A172 (cell line): ENCODE measurements around the gene TMEM40. TPM values are rescaled to one million over a fixed set of nuclear protein-coding genes. Genes with fewer than 3 reads are reported as not detected.
A peak's percentile ranks its signal among the peaks of the same experiment; 100 is the strongest.

Experiments
- DNase-seq: peaks from one replicate; pipeline ENCODE4 v3.0.0-alpha.2; 2015; ENCODE audit warnings: low spot score
- total RNA-seq: library from RNA; depleted of rRNA; stranded (reverse); fragments of >200 nt; shearing (Covaris generic); gene quantifications from 2 replicates; pipeline ENCODE4 v1.2.3, GENCODE V29; 2014

Gene TMEM40
- total RNA-seq, 1 experiment from 2014 or later = not detected

DNA sequence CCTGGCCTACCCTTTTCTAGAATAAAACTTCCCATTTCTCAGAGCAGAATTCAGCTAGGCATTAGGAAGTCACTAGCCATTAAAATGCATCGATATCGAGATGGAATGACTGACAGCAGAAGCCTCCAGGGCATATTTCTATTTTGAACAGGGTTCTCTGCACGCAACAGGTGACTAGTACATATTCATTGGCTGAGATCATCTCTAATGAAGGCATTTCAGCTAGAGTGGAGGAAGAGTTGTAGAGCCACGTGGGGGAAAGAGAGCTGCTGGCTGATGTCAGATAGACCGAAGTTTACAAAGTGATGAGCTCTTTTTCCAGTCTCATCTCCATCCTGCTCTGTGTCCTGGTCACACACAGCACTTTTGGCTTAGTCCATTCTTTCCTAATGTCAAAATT is 7.5 kb downstream of the TMEM40 start:
- DNase-seq = peak; percentile 43

DNA sequence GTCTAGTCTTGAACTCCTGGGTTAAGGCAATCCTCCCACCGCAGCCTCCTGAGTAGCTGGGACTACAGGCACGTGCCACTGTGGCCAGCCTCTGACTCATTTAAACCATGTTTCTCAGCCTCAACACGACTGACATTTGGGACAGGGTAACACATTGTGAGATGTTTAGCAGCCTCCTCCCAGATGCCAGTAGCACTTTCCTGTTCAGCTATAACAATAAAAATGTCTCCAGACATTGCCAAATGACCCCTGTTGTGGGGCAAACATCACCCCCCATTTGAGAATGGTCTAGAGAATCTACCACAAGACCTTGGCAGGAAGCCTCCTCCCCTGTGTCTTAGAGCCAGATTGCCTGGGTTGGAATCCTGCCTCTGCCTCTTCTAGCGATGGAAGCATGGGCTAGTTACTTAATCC is 8.4 kb downstream of the TMEM40 start:
- DNase-seq = peak; percentile 90

DNA sequence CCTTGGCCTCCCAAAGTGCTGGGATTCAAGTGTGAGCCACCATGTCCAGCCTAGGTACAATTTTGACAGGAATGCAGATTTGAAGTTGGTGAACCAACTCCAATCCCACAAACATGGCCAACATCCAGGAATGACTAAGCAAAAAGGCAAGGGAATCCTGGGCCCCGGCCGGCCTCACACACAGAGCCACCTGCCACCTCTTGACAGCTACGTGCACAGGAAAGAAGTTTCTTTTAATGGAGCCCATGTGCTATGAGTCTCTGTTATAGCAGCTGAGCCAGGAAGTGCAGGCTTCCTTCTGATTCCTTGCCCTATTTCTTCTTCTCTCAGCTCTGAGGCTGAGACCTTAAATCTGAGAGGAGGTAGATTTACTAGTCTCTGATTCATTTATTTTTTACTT is 8.8 kb downstream of the TMEM40 start:
- peak; percentile 91 for DNase-seq

DNA sequence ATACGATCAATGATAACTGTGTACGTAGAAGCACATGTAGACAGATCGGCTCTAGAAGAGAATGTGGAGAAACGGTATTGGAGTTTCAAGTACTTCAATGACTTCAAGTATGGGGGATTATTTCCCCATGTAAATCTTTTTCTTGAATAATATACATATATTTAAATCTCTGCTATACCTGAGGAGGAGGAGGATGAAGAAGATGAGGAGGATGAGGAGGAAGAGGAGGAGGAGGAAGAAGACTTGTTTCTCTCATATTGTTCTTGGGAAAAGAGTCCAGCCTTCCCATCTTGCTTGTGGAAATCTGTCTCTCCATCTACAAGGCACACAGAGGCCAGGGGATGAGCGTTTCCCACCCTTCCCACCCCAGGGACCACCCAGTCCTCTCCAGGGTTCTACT is 10.6 kb downstream of the TMEM40 start:
- DNase-seq = no peak

DNA sequence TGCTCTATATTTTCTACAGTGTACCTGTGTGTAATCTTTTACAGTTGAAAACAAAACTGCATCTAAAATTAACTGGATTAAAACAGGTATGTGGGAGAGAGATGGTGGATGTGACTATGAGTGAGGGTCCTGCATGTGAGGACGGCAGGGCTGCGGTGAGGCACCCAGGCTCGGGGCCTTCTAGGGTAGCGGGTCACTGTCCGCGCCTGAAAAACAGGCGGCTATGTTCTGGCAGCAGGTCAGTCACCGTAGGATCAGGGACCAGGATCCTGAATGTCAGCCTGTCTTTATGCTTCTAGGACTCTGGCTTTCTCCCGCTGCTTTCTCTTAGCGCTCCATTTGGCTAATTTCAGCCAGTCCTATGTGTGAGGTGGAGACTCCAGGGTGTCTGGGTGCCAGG is 12.6 kb downstream of the TMEM40 start:
- DNase-seq = no peak

DNA sequence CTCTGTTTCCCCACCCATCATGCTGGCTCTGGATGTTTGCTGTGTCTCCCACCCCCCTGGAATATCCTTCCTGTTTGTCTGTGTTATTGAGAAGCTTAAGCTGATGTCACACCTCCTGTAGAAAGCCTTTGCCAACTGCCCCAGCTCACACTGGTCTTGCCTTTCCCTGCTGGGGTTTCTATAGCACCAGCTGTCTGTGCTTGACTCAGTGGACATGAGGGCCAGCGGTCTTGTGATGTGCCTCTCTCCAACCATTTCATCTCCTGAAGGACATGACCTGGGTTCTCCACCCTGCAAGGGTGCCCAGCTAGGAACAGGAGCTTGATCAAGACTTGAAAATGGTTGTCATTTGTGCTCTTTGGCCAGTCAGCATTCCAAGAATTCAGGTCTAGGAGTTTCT is 14.7 kb downstream of the TMEM40 start:
- DNase-seq = no peak

DNA sequence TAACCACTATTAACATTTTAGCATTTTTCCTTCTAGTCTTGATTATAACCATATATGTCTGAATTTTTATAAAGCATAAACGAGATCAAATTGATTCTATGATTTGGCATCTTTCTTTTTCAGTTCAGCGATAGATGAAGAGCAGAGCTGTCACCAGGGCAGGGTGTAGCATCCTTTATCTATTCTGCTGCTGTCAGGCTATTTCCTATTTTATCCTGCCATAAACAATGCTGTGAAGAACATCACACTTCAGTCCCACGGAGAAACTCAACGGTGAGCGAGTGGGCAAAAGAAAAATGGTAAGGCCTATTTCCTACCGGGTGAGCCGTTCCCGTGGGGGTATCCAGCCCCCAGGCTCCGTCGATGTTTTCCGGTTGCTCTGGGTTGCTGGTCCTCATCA is 15.5 kb downstream of the TMEM40 start:
- DNase-seq = no peak

DNA sequence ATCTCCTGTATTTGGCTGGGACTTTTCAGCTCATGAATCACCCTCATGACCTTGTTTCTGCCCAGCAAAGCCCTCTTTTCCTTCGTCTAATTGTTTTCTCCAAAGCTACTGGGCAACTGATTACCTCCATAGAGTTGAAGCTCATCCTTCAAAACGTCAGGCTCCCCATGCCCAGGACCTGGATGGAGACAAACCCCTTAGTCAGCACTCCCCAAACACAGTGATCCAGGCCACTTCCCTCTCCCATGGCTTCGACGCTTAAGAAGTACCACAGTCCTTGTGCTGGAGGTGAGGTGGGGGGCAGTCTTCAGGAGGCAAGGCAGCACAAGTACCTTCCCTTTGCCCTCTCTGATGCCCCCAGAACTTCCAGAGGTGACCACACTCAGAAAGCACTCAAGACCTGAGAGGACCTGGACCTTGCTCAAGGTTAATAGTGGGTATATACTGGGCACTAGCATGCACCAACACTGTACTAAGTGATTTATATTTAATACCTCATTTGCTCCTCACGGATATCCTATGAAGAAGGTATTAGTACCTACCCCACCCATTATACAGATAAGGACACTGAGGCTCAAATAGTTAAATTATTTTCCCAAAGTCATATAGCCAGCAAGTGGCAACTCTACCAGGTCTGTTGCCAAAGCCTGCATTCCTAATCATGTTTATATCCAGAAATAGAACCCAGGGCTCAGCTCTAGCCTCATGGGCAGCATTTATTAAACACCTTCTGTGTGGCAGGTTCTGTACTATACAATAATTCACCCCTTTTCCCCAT is 16.5 kb downstream of the TMEM40 start:
- no peak for DNase-seq

DNA sequence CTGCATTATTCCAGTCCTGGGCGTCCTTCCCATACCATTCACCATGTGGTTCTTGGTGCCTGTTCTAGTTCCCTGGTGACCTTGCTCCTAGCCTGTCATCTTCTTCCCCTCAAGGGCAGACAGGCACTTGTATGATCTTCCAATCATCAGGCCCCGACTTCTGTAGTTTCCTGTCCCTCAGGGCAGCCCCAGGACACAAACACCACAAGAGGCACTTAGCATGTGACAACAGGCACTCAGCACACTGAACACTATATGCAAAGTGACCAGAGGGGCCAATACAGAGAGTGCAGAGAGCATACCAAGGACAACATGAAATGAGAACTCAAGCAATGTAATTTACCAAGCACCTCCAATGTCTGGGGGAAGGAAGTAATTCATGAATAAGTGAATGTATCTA is 17.9 kb downstream of the TMEM40 start:
- DNase-seq = no peak

DNA sequence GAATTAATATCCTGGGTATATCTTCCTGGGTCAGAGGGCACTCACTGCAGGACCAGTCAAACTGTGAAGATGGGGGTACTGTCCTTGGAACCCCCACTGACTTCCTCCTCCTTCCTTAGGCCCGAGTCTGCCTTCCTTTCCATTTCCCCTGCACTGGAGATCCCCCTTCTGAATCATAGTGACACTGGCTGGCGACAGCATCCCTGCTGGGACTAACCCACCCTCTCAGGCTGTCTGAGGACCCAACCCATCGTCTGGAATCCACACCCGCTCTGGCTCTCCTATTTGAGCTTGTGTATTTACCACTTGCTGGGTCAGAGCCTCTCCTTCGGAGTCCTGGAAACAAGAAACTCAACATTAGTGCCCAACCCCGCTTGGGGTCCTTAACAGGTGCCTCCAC is 21.2 kb downstream of the TMEM40 start:
- DNase-seq = no peak

DNA sequence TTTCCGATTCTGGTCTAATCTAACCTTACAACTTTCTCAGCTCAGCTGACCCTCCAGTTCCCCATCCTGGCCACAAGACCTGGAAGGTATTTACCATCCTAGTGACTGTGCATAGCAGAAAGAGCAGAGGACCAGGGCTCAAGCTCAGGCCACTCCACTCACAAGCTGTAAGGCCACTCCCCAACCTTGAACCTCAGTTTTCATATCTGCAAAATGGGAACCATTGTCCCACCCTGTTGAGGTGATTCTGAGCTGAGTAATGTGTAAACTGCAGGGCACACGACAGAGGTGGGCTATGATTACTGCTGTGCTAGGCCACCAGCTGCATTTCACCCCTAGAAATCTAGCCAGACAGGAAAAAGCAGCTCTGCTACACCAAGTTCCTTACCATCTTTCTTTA is 21.7 kb downstream of the TMEM40 start:
- DNase-seq = no peak

DNA sequence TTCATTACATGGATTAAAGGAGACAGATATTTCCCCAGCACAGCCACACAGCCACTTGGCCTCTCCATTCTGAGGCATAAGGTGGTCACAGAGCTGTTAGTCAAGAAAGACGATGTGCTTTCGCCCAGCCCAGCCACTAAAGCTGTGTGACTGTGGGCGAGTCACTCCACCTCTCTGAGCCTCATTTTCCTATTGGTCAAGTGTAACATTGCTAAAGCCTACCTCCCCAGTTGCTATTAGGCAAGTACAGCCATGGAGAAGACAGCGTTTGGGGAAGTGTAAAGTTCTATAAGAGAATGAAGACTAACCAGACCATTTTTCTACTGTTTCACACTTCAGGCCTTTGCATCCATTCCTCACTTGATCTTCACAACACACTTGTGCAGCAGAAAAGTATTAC is 24.1 kb downstream of the TMEM40 start:
- no peak for DNase-seq

DNA sequence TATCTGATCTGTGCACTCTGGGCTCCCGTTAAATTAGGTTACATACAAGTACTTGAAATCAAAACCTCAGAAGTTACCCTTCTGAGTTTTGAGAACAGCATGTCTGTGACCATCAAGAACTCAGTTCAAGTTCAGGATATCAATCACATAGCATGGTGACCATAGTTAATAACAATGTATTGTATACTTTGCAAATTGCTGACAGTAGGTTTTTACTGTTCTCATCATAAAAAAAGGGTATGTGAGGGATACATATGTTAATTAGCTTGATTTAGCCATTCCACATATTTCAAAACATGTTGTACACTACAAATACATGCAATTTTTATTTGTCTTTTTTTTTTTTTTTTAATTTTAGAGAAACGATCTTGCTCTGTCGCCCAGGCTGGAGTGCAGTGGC is 25.5 kb downstream of the TMEM40 start:
- no peak for DNase-seq

DNA sequence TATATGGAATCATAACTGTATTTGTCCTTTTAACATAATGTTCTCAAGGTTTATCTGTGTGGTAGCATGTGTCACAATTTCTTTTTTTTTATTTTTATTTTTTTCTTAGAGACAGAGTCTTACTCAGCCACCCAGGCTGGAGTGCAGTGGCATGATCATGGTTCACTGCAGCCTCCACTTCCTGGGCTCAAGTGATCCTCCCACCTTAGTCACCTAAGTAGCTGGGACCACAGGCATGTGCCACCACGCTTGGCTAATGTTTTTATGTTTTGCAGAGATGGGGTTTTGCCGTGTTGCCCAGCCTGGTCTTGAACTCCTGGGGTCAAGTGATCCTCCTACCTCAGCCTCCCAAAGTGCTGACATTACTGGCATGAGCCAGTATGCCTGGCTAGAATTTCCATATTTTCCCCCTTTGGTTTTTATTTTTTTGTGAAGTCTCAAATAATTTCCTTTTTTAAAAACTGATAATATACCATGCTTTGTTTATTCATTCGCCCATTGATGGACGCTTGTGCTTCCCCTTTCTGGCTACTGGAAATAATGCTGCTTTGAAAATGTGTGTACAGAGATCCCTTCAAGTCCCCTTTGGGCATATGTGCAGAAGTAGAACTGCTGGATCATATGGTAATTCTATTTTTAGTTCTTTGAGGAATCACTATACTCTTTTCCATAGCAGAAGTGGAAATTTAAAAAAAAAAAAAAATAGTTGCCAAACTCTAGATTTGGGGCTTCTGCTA is 28.4 kb downstream of the TMEM40 start:
- peak; percentile 45 for DNase-seq

DNA sequence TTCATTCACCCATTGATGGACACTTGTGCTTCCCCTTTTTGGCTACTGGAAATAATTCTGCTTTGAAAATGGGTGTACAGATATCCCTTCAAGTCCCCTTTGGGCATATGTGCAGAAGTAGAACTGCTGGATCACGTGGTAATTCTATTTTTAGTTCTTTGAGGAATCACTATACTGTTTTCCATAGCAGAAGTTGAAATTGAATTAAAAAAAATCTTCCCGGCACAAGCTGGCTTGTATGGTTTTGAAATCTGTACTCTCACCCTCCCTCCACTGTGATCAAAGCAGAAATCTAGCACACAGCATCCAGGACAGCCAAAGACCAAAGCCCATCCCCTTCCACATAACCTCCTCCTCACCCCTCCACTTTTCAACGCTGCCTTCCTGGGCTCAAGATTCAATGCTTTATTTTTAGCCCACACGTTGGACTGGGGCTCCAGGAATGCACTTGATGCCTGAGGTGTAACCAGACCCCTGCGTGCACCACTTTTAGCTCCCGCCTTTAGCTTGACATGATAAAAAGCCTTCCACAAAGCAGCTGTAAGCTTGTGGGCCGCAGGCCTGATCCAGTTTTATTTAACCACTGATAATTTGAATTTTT is 29.9 kb downstream of the TMEM40 start:
- DNase-seq = no peak

DNA sequence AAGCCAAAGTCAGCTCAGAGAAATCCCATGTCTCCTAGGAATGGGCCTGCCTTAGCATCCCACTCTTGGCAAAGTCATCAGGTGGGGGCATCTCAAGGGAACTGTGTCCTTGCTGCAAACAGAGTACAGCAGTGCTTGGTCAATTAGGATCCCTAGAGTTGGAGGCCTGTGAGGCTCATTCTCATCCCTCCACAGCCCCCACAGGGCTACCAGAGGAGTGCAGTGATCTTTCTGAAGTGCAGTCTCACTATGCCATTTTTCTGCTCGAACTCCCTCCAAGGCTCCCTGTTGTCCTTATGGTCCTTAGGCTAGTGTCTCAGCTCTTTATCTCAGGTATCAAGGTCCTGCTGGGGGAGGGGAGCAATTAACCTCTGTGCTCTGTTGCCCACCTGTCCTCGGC is 31.1 kb downstream of the TMEM40 start:
- no peak for DNase-seq

DNA sequence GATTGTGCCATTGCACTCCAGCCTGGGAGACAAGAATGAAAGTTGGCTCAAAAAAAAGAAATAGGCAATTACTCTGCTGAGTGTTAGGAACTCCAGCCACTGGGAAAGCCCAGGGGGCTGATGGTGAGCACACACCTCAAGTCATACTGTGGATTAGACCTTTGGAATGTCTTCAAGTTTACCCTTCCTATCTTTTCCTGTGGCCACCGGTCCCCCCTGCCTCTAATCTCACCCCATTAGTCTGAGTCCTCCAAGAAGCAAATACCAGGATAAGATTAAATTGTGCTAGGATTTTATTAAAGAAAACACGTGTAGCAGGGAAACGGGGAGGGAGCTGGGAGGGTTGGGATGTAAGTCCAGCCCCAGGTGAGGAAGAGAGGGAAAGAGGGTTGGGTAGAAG is 31.6 kb downstream of the TMEM40 start:
- no peak for DNase-seq

DNA sequence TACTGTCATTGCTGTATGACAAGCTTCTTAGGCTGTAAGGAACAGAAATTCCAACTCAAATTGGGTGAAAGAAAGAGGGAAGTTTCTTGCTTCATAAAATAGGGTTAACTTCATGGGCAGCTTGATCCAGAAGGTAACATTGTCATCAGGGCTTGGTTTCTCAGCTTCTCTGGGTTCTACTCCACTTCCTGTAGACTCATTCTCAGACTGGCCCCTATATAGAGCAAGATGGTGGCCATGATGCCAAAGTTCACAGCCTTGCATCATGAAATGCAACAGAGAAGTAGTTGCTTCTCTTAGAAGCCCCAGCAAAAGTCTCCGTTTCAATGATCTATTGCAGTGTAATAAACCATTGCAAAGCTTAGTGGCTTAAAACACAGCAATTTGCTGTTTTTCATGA is 33.6 kb downstream of the TMEM40 start:
- no peak for DNase-seq

DNA sequence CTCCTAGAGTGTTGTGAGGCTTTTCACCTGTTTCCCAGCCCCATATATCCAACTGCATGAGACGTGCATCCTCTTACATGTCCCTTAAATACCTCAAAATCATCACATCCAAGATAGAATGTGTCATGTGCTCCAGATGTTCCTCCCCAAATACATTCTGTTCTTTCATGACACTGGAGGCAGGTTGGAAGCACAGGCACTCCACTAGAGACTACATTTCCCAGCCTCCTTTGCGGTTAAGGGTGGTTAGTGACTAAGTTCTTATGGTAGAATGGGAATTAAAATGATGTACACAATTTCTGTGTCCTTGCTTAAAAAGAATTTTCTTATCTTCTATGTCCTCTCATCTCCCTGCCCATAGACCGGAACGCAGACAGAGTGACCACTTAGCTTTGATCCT is 34.3 kb downstream of the TMEM40 start:
- no peak for DNase-seq

DNA sequence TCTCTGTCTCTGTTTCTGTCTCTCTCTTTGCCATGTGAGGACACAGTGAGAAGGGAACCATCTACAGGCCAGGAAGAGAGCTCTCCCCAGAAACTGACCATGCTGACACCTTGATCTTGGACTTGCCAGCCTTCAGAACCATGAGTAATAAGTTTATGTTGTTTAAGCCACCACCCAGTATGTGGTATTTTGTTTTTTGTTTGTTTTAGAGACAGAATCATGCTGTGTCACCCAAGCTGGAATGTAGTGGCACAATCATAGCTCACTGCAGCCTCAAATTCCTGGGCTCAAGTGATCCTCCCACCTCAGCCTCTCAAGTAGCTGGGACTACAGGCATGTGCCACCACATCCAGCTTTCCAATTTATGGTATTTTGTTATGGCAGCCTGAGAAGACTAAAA is 35.7 kb downstream of the TMEM40 start:
- peak; percentile 14 for DNase-seq

DNA sequence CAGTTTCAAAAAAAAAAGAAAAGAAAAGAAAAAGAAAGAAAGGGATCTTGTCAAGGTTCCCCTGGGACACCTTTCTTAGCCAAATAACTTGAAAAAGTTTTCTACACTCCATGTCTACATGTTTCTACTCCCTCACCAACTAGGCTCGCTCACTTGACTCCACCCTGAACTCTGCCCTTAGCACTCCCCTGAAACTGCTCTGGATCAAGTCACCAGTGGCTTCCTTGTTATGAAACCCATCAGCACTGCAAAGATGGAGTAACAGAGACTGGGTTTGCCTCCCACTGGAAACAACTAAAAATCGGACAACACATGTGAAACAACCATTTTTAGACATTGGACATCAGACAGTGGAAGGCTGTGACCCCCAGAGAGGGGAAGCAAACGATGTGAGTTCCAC is 36.8 kb downstream of the TMEM40 start:
- no peak for DNase-seq

DNA sequence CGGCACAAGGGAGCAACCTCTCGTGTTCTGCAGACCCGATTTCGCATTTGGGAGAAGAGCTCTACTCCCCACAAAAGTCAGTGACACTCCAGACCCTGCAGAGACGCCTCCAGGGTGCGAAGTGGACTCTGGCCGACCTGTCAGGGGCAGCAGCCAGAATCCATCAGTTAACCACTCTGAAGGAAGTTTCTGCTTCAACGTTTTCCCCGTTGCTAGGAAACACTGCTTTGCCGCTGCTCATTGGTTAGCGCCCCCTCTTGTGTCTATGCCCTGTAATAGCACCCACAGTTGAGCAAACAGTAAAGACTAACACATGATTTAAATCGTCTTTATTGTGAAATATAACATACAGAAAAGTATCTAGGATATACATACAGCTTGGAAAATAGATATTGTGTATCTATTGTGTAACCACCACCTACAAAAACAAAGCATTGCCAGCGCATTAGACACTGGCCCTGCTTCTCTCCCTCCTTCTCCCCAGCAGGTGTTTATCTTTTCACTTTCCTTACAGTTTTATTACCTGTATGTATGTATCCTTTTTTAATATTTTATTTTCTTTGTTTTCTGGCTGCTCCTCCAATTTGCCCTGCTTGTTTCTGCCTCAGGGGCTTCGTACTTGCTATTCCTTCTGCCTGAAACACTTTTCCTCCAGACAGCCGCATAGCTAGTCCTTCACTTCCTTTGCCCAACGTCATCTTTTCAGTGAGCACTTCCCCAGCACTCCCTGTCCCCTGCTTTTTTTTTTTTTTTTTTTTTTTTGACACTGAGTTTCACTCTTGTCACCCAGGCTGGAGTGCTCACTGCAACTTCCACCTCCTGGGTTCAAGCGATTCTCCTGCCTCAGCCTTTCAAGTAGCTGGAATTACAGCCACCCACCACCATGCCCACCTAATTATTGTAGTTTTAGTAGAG is 38.8 kb downstream of the TMEM40 start:
- peak; percentile 79 for DNase-seq
